ENCODE results near the gene B9D2. TPM values are rescaled to one million over a fixed set of nuclear protein-coding genes. Genes with fewer than 3 reads are reported as not detected.

B9D2 gene
- total and polyA plus RNA-seq, 2 of the 4 experiments (the other 2 are of a cell fraction), result 6.1 to 9.7 TPM

DNA sequence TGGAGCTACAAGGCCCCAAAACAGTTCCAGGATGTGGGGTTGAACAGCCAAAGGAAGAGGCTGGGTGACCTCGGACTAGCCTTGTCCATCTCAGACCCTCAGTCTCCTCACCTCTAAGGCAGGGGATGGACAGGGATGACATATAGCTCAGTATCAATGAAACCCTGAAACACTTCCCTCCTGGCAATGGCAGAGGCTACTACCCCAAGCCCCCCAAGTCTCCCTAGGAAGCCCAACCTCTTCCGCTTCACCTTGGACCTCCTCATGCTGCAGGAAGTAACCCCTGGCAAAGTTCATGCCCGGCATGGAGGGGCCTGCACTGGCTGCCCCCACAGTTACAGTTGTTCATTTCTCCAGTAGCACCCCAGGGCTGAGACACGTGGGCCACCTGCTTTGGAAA is 43.4 kb downstream of the B9D2 start:
- in situ Hi-C loops (cut with MboI; ENCODE audit: low sequenced_read_pairs) (no loop called here), dilution Hi-C loops (cut with HindIII; ENCODE audit: low sequenced_read_pairs, unreplicated experiment) (no loop called here), intact Hi-C loops (cut with micrococcal nuclease) (no loop called here)
- peak overlapping the region; percentile 1 for H2AK9ac ChIP-seq (replicated peaks; ENCODE audit: low read depth, low read length, poor library complexity)
- DNase-seq (no peak), ATAC-seq (ENCODE audit: low read depth) (no peak)
- peaks cover 35% of the 10 kb centered on the region for H3K4me1 ChIP-seq (ENCODE audit: control insufficient read depth, insufficient read depth, low read length)
- H4K91ac ChIP-seq (ENCODE audit: insufficient read depth, low read depth, low read length), result no peak overlapping the region
- H3K23ac ChIP-seq (ENCODE audit: low read depth, low read length), result no peak overlapping the region
- ChIA-PET CTCF (no interaction called here), POLR2A (ENCODE audit: unreplicated experiment) (no interaction called here)
- H3K4ac ChIP-seq (ENCODE audit: low read depth, low read length), result no peak overlapping the region; the same call in 1 of the 2 replicates
- no peak overlapping the region for H2BK120ac ChIP-seq (ENCODE audit: low read depth, low read length)
- H4K5ac ChIP-seq (ENCODE audit: low read depth, low read length), result no peak overlapping the region
- H3K4me2 ChIP-seq (ENCODE audit: low read depth, low read length), result no peak overlapping the region
- peaks cover 23% of the 10 kb centered on the region for H3K9me1 ChIP-seq (ENCODE audit: insufficient read depth, low read length)
- H2BK15ac ChIP-seq (ENCODE audit: low read depth, low read length), result no peak overlapping the region
- H2BK5ac ChIP-seq (ENCODE audit: low read depth, low read length, poor library complexity, severe bottlenecking), result no peak overlapping the region
- 100% methylated on average over 1 of the region's 4 CpGs; no CpG with 5 or more reads in 1 of the 2 experiments for WGBS, 2 experiments (ENCODE audit: extremely low coverage in 2 of 2, insufficient read length in 1 of 2)
- H3K56ac ChIP-seq (ENCODE audit: extremely low read depth, insufficient read depth, low read length), result no peak overlapping the region
- no peak overlapping the region for H2AFZ ChIP-seq (replicated peaks; ENCODE audit: low read length, poor library complexity)
- no peak overlapping the region for H3K14ac ChIP-seq (replicated peaks; ENCODE audit: low read depth, low read length)
- no peak overlapping the region for H3K27ac ChIP-seq (ENCODE audit: insufficient read depth, low read length)
- no peaks in the 10 kb centered on the region for H3K27me3 ChIP-seq (ENCODE audit: control insufficient read depth, insufficient read depth, low read length)
- no peak overlapping the region for H3K18ac ChIP-seq (ENCODE audit: low read depth, low read length)
- peaks cover 18 to 70% of the 10 kb centered on the region in 2 experiments for H3K79me1 ChIP-seq (ENCODE audit: low read depth in 1 of 2, low read length in 2 of 2)
- no peak overlapping the region for H2BK20ac ChIP-seq (ENCODE audit: low read depth, low read length)
- peaks cover 61% of the 10 kb centered on the region for H4K20me1 ChIP-seq (ENCODE audit: insufficient read depth, low read length)
- no peak overlapping the region for H3K4me3 ChIP-seq (ENCODE audit: insufficient read depth, low read depth, low read length)
- H2AK5ac ChIP-seq (ENCODE audit: low read depth, low read length), result no peak overlapping the region
- H3K9ac ChIP-seq (ENCODE audit: low read depth, low read length), result no peak overlapping the region
- no peaks in the 10 kb centered on the region for H3K9me3 ChIP-seq (ENCODE audit: control insufficient read depth, insufficient read depth, low read length)
- H4K8ac ChIP-seq (ENCODE audit: low read depth in 2 of 2, low read length in 2 of 2), result no peak overlapping the region
- BruUV-seq (replicated peaks), result no TSS peak
- peaks cover 53% of the 10 kb centered on the region for H3K36me3 ChIP-seq (ENCODE audit: control insufficient read depth, insufficient read depth, low read length)
- TF ChIP-seq CHD1 (IDR thresholded peaks at IDR 0.05; ENCODE audit: low read depth, low read length) (no peak), RAD21 (IDR thresholded peaks at IDR 0.05; ENCODE audit: low read length) (no peak)

All from IMR-90 (cell line).